ENCODE data around the gene NIPBL.

The NIPBL gene

DNA sequence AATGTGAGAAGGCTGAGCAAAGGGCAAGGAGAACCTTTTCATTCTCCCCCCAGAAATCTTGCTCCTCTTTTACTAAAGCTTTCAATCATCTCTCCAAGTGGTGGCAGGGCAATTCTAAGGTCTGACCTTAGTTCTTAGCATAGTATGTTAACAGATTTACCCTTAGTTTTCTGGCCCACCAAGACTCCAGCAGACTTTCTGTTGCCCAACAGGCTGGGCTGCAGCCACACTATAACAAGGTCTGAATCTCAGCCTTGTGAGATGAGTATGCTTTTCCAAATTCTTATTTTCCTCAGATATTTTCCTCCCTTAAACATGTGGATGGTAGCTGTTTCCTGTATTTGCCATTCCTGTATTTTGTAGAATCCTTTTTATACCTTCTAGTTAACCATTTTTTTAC, 69.5 kb downstream of the NIPBL start:
- TF ChIP-seq, protein P1, sequence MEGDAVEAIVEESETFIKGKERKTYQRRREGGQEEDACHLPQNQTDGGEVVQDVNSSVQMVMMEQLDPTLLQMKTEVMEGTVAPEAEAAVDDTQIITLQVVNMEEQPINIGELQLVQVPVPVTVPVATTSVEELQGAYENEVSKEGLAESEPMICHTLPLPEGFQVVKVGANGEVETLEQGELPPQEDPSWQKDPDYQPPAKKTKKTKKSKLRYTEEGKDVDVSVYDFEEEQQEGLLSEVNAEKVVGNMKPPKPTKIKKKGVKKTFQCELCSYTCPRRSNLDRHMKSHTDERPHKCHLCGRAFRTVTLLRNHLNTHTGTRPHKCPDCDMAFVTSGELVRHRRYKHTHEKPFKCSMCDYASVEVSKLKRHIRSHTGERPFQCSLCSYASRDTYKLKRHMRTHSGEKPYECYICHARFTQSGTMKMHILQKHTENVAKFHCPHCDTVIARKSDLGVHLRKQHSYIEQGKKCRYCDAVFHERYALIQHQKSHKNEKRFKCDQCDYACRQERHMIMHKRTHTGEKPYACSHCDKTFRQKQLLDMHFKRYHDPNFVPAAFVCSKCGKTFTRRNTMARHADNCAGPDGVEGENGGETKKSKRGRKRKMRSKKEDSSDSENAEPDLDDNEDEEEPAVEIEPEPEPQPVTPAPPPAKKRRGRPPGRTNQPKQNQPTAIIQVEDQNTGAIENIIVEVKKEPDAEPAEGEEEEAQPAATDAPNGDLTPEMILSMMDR (IDR thresholded peaks at IDR 0.05; ENCODE audit: low read length, missing control alignments), result no peak
- H3K4me3 ChIP-seq (replicated peaks; ENCODE audit: low read depth, low read length), result no peak overlapping the region
- no peak for DNase-seq (ENCODE audit: low read depth)

DNA sequence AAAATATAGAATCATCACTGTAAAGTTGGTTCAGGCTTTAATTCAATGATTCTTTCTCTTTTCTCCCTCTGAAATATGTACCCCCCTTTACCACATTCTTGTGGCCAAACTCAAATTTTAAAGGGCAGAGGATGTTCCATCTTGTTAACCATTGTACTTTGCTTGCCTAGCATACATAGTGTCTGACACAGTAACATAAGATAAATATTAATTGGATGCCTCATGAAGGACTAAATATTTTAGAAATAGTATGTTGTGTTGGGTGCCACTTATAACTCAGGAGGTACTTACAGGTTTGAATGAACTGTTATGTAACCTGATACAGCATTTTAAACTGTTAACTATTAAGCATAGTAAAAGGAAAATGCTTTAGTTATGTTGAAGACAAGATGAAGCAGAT, 71.5 kb downstream of the NIPBL start:
- DNase-seq (ENCODE audit: low read depth), result peak; percentile 35
- no peak overlapping the region for H3K4me3 ChIP-seq (replicated peaks; ENCODE audit: low read depth, low read length)
- TF ChIP-seq, protein P1 (IDR thresholded peaks at IDR 0.05; ENCODE audit: low read length, missing control alignments), result no peak

GRCh38 chr5:36948650-36949049, 72.1 kb downstream of the NIPBL start:
- TF ChIP-seq, protein P1 (IDR thresholded peaks at IDR 0.05; ENCODE audit: low read length, missing control alignments), result no peak
- DNase-seq (ENCODE audit: low read depth), result no peak
- no peak overlapping the region for H3K4me3 ChIP-seq (replicated peaks; ENCODE audit: low read depth, low read length)

GRCh38 chr5:36949593-36949992, 73.0 kb downstream of the NIPBL start:
- no peak for DNase-seq (ENCODE audit: low read depth)
- H3K4me3 ChIP-seq (replicated peaks; ENCODE audit: low read depth, low read length), result no peak overlapping the region
- TF ChIP-seq, protein P1 (IDR thresholded peaks at IDR 0.05; ENCODE audit: low read length, missing control alignments), result no peak

DNA sequence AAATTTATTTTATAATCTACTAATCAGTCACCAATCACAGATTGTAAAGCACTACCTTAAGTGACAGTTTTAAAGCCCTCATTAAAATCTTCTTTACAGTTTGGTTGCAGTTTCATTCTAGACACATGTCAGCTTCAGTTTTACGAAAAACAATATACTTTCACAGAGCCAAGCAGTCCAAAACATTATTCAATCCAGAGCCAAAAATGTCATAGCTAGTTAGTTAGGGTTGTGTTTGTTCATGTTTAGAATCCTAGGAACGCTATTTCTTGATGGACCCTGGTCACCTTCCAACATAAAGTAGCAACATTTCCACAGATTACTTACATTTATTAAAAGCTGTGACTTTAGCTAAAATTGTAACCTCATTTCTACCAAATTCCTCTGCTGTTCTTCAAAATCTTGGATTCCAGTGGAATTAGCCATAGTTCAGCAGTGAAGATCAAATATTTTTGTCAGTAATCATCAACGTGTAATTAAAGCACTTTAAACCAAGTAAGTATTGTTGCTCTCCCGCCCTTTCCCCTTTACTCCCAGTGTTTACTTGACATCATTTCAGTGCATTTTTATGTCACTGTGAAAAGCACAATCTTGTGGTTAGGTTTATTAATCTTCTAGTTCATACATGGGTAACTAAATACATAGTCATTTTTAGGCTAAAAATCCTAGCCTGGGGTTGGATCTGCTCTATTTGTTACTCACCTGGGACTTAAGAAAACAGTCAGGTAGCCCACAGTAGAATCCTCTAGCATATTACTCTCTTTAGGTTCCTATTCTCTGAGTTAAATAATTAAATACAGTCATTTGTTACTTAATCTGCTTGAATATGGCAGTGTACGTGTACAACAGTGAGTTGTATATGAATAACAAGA, 74.3 kb downstream of the NIPBL start:
- peak; percentile 49 for DNase-seq (ENCODE audit: low read depth)
- TF ChIP-seq, protein P1 (IDR thresholded peaks at IDR 0.05; ENCODE audit: low read length, missing control alignments), result no peak
- H3K4me3 ChIP-seq (replicated peaks; ENCODE audit: low read depth, low read length), result no peak overlapping the region

- no peak overlapping the region for H3K4me3 ChIP-seq (replicated peaks; ENCODE audit: low read depth, low read length)
- no peak for DNase-seq (ENCODE audit: low read depth)
- TF ChIP-seq, protein P1 (IDR thresholded peaks at IDR 0.05; ENCODE audit: low read length, missing control alignments), result no peak
Observed at GRCh38 chr5:36953043-36953442, 76.5 kb downstream of the NIPBL start.

Data from fibroblast of pulmonary artery (primary cell).